ENCODE data around the gene PDZK1IP1. TPM values are rescaled to one million over a fixed set of nuclear protein-coding genes. Genes with fewer than 3 reads are reported as not detected.

The PDZK1IP1 gene
- total and polyA plus RNA-seq, 9 donors, result 0.36 to 66.1 (median 0.61) TPM; not detected in 2

GRCh38 chr1:47183308-47184089 is 6.3 kb downstream of the PDZK1IP1 start:
- H3K27me3 ChIP-seq, result no peaks in the 10 kb centered on the region
- H3K36me3 ChIP-seq, result no peaks in the 10 kb centered on the region
- intact Hi-C loops (cut with DNase I), result loop anchor here (5.0 to 10.0 kb wide), 2 partner anchors 539 to 541 kb away; no protein-coding TSS in a partner anchor
- no peaks in the 10 kb centered on the region for H3K9me3 ChIP-seq
- no peak for DNase-seq
- H3K4me1 ChIP-seq (ENCODE audit: insufficient read depth), result no peaks in the 10 kb centered on the region
- TF ChIP-seq POLR2A (IDR thresholded peaks at IDR 0.05), result no peak
- no peak for TF ChIP-seq CTCF (IDR thresholded peaks at IDR 0.05)
- no peak for TF ChIP-seq EP300 (IDR thresholded peaks at IDR 0.05)
- no peak overlapping the region for H3K27ac ChIP-seq
- 66 to 76% (median 68%) methylated on average over 11 of the region's 11 CpGs for WGBS, 3 donors
- H3K4me3 ChIP-seq, result no peak overlapping the region

DNA sequence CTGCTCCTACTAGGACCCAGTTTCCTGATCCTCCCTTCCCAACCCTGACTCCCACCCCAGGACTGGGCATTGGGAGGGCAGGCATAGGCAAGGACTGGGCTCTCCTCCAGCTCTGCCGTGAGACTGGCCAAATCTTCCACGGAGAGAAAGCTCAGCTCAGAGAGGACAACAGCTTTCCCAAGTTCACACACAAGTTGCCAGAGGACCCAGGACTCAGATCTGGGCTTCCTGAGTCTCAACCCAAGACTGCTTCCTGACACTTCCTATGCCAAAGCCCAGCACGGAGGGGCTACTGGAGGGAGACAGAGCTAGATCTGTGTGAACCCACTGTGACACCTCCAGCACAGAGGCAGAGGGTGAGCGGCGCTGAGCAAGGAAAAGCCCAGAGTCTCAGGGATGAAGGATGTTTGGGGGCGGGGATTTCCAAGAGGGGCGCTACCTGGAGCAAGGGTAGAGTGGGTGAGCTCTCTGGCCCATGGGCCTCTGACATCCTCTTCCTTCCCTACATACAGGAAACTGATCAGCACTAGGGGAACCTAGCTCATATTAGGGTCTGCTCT is 7.1 kb downstream of the PDZK1IP1 start:
- Histone ChIP-seq H3K4me1 (ENCODE audit: insufficient read depth) (no peaks in the 10 kb centered on the region), H3K9me3 (no peaks in the 10 kb centered on the region), H3K36me3 (no peaks in the 10 kb centered on the region), H3K4me3 (no peak overlapping the region), H3K27me3 (no peaks in the 10 kb centered on the region), H3K27ac (no peak overlapping the region)
- DNase-seq, result no peak
- no peak for TF ChIP-seq EP300 (IDR thresholded peaks at IDR 0.05)
- no peak for TF ChIP-seq POLR2A (IDR thresholded peaks at IDR 0.05)
- TF ChIP-seq CTCF (IDR thresholded peaks at IDR 0.05), result no peak
- 45 to 59% (median 55%) methylated on average over 7 of the region's 7 CpGs for WGBS, 3 donors
- intact Hi-C loops (cut with DNase I), result loop anchor here (5.0 to 10.0 kb wide), 2 partner anchors 540 to 542 kb away; no protein-coding TSS in a partner anchor

DNA sequence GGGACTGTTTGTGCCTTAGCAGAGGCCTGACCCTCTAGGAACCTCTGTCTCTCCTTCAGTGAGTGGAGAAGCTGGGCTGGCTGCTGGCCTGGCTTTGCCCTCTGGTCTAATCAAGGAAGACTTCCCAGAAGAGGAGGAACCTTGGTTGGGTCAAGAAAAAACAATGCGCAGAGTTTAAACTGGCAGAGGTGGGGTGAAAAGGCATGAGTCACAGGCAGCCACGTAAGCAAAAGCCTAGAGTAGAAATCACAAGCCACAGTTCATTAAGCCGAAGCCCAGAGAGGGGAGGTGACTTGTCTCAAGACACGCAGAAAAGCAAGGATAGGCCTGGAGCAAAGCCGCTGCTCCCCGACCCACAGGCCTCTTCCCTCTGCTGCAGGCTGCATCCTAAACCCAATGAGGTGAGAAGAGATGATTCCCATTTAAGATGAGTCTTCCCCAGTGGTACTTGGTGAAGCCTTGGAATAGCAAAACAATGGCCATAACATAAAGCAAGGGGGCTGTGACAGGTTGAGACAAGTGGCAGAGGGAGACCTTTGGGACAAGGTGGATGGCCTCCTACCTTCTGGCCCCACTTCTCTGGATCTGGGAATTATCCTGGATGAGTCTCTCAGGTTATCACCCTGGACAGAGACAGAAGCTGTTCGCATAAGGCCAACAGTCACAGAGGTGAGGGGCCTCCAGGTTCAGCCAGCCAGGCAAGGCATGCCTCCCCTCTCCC is 7.7 kb downstream of the PDZK1IP1 start:
- H3K4me3 ChIP-seq, result no peak overlapping the region
- H3K27me3 ChIP-seq, result no peaks in the 10 kb centered on the region
- intact Hi-C loops (cut with DNase I), result loop anchor here (5.0 to 10.0 kb wide), 2 partner anchors 540 to 543 kb away; no protein-coding TSS in a partner anchor
- no peaks in the 10 kb centered on the region for H3K36me3 ChIP-seq
- no peak overlapping the region for H3K27ac ChIP-seq
- TF ChIP-seq POLR2A (IDR thresholded peaks at IDR 0.05) (no peak), CTCF (IDR thresholded peaks at IDR 0.05) (no peak), EP300 (IDR thresholded peaks at IDR 0.05) (no peak)
- H3K4me1 ChIP-seq (ENCODE audit: insufficient read depth), result no peaks in the 10 kb centered on the region
- no peak for DNase-seq
- H3K9me3 ChIP-seq, result no peaks in the 10 kb centered on the region
- WGBS, 3 donors, result 70 to 86% (median 81%) methylated on average over 7 of the region's 7 CpGs

DNA sequence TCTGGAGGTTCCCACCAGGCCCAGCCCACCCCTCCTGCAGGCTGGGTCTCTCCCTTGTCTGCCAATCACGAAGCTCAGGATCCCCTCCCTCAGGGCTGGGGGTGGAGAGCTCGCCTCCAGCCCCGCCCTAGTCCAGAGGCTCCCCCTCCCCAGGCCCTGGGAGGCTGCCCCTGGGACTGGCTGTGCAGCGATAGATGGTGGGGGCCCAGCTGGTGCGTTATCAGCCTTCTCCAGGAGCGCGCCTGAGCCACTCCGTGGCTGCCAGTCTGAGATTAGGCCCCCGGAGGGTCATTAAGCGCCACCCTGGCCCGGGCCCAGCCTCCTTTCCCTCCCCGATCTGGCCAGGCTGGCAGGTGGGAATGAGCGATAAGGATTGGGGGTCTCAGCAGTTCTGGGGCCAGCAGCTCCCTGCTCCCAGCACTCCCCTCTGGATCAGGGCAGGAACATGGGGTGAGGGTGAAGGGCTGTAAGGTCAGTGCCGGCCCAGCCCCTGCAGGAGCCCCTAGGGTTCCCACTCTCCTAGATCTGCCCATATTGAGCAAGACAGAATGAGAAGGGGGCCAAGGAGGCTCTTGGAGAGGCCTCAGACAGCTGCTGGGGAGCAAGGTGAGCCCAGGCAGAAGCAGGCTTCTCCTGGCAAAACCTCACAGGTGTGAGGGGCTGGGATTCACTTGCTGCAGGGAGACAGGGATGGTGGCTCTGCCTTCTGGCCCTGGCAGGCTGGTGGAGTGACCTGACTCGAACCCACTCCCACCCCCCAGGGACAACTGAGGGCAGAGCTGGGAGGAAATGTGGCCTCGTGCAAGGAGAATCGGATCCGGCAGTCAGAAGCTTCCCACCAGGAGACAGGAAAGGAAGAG is 8.5 kb downstream of the PDZK1IP1 start:
- TF ChIP-seq CTCF (IDR thresholded peaks at IDR 0.05) (no peak), EP300 (IDR thresholded peaks at IDR 0.05) (no peak), POLR2A (IDR thresholded peaks at IDR 0.05) (no peak)
- Histone ChIP-seq H3K27me3 (no peaks in the 10 kb centered on the region), H3K36me3 (no peaks in the 10 kb centered on the region), H3K4me1 (ENCODE audit: insufficient read depth) (no peaks in the 10 kb centered on the region), H3K27ac (no peak overlapping the region), H3K9me3 (no peaks in the 10 kb centered on the region), H3K4me3 (no peak overlapping the region)
- intact Hi-C loops (cut with DNase I), result loop anchor here (5.0 to 10.0 kb wide), 2 partner anchors 541 to 543 kb away; no protein-coding TSS in a partner anchor
- 32 to 35% (median 32%) methylated on average over 17 to 18 of the region's 18 CpGs for WGBS, 3 donors
- DNase-seq, result no peak
